HG03378 (cell line): ENCODE results near the gene TMEM145.

Source experiments
- ATAC-seq: cut with Tn5 transposase; IDR thresholded peaks from one replicate; pipeline ENCODE4 v1.9.1; 2021; ENCODE audit warnings: mild to moderate bottlenecking, moderate library complexity; ENCODE audit not compliant: unreplicated experiment

The TMEM145 gene

GRCh38 chr19:42357290-42357689 lies 44.2 kb downstream of the TMEM145 start:
- no peak for ATAC-seq

GRCh38 chr19:42360787-42361544 lies 47.9 kb downstream of the TMEM145 start:
- no peak for ATAC-seq

- ATAC-seq = no peak
Observed at GRCh38 chr19:42361545-42361910, 48.4 kb downstream of the TMEM145 start.

- no peak for ATAC-seq
Observed at GRCh38 chr19:42362342-42362741, 49.2 kb downstream of the TMEM145 start.

- ATAC-seq = no peak
Observed at GRCh38 chr19:42362891-42363440, 49.9 kb downstream of the TMEM145 start.

- no peak for ATAC-seq
Observed at GRCh38 chr19:42363614-42364346, 50.7 kb downstream of the TMEM145 start.

GRCh38 chr19:42366673-42367072 lies 53.6 kb downstream of the TMEM145 start:
- ATAC-seq = no peak

- ATAC-seq = no peak
Observed at GRCh38 chr19:42367929-42368328, 54.8 kb downstream of the TMEM145 start.

- ATAC-seq = no peak
Observed at GRCh38 chr19:42368360-42368759, 55.3 kb downstream of the TMEM145 start.

GRCh38 chr19:42368765-42369164 lies 55.7 kb downstream of the TMEM145 start:
- no peak for ATAC-seq

GRCh38 chr19:42369433-42370067 lies 56.4 kb downstream of the TMEM145 start:
- no peak for ATAC-seq

GRCh38 chr19:42370068-42370520 lies 57.0 kb downstream of the TMEM145 start:
- no peak for ATAC-seq

- ATAC-seq = no peak
Observed at GRCh38 chr19:42370626-42371175, 57.6 kb downstream of the TMEM145 start.
